ENCODE data around the gene PHETA1.

Gene PHETA1

DNA sequence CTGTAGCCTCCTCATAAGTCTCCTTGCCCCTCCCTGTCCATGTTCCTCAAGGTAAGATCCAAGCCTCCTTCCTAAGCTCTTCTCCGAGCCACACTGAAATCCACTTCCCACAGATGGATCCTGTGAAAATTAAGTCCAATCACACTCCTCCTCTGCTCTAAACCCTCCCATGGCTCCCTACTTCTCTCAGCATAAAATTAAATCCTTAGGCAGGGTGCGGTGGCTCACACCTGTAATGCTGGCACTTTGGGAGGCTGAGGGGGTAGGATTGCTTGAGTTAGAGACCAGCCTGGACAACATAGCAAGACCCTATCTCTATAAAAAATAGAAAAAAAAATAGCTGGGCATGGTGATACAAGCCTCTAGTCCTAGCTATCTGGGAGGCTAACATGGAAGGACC, 2.3 kb downstream of the PHETA1 start:
- peaks cover 18% of the 10 kb centered on the region for H3K4me1 Mint-ChIP-seq (ENCODE audit: low read depth)
- H3K27ac Mint-ChIP-seq, result no peak overlapping the region
- H3K4me3 Mint-ChIP-seq, result no peak overlapping the region
- H3K36me3 Mint-ChIP-seq, result no peaks in the 10 kb centered on the region
- H3K9me3 Mint-ChIP-seq (ENCODE audit: low read depth), result no peaks in the 10 kb centered on the region
- no peaks in the 10 kb centered on the region for H3K27me3 Mint-ChIP-seq

GRCh38 chr12:111366075-111366474, 2.8 kb downstream of the PHETA1 start:
- Mint-ChIP-seq H3K27ac (no peak overlapping the region), H3K4me1 (ENCODE audit: low read depth) (peaks cover 21% of the 10 kb centered on the region), H3K4me3 (no peak overlapping the region), H3K27me3 (no peaks in the 10 kb centered on the region), H3K36me3 (no peaks in the 10 kb centered on the region), H3K9me3 (ENCODE audit: low read depth) (no peaks in the 10 kb centered on the region)

DNA sequence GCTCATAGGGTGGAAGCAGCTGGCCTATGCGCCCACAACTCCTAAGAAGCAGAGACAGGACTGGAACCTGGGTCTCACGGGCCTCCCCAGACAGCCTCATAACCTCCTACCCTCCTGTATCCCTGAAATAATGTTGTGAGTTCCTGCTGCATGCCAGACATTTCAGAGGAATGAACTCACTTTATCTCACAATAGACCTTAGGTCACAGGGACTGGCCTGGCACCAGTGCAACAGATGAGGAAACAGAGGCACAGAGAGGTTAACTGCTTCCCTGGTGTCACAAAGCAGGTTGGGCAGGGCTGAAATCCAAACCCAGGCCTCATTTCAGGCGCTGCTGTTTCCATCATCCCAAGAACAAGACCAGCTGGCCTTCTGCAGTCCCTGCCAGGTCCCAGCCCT, 5.3 kb downstream of the PHETA1 start:
- Mint-ChIP-seq H3K4me1 (ENCODE audit: low read depth) (peaks cover 27% of the 10 kb centered on the region), H3K27ac (no peak overlapping the region), H3K36me3 (no peaks in the 10 kb centered on the region), H3K27me3 (peaks cover 2% of the 10 kb centered on the region), H3K9me3 (ENCODE audit: low read depth) (no peaks in the 10 kb centered on the region), H3K4me3 (no peak overlapping the region)

GRCh38 chr12:111362687-111363475, 6.0 kb downstream of the PHETA1 start:
- H3K36me3 Mint-ChIP-seq, result no peaks in the 10 kb centered on the region
- H3K9me3 Mint-ChIP-seq (ENCODE audit: low read depth), result no peaks in the 10 kb centered on the region
- H3K4me1 Mint-ChIP-seq (ENCODE audit: low read depth), result peaks cover 23% of the 10 kb centered on the region
- peaks cover 2% of the 10 kb centered on the region for H3K27me3 Mint-ChIP-seq
- H3K4me3 Mint-ChIP-seq, result no peak overlapping the region
- no peak overlapping the region for H3K27ac Mint-ChIP-seq

- H3K9me3 Mint-ChIP-seq (ENCODE audit: low read depth), result no peaks in the 10 kb centered on the region
- no peak overlapping the region for H3K27ac Mint-ChIP-seq
- no peak overlapping the region for H3K4me3 Mint-ChIP-seq
- H3K27me3 Mint-ChIP-seq, result peaks cover 2% of the 10 kb centered on the region
- no peaks in the 10 kb centered on the region for H3K36me3 Mint-ChIP-seq
- peaks cover 18% of the 10 kb centered on the region for H3K4me1 Mint-ChIP-seq (ENCODE audit: low read depth)
Observed at GRCh38 chr12:111361717-111362576, 6.9 kb downstream of the PHETA1 start.

GRCh38 chr12:111361073-111361716, 7.7 kb downstream of the PHETA1 start:
- Mint-ChIP-seq H3K4me3 (no peak overlapping the region), H3K4me1 (ENCODE audit: low read depth) (peaks cover 16% of the 10 kb centered on the region), H3K27ac (no peak overlapping the region), H3K27me3 (peaks cover 2% of the 10 kb centered on the region), H3K9me3 (ENCODE audit: low read depth) (no peaks in the 10 kb centered on the region), H3K36me3 (no peaks in the 10 kb centered on the region)

- Mint-ChIP-seq H3K9me3 (ENCODE audit: low read depth) (no peaks in the 10 kb centered on the region), H3K4me3 (no peak overlapping the region), H3K4me1 (ENCODE audit: low read depth) (peaks cover 15% of the 10 kb centered on the region), H3K36me3 (no peaks in the 10 kb centered on the region), H3K27me3 (peaks cover 2% of the 10 kb centered on the region), H3K27ac (no peak overlapping the region)
Observed at GRCh38 chr12:111360325-111360930, 8.5 kb downstream of the PHETA1 start.

DNA sequence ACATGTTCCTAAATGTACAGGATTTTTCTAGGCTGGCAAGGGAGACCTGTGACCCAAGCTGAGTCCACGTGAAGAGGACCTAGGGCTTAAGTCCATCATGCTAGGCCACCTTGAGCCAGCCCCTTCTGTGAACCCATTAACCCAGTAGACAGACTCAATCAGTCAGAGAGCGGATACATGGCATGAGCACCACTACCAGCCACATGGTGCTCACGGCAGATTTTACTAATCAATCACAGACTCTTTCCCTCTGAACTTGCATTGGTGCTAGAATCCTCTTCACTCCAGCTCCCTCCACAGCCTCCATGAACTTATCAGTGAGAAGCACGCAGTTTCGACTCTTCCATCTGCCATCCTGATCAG, 9.0 kb downstream of the PHETA1 start:
- Mint-ChIP-seq H3K36me3 (no peaks in the 10 kb centered on the region), H3K9me3 (ENCODE audit: low read depth) (no peaks in the 10 kb centered on the region), H3K27ac (peak overlapping the region; percentile 23), H3K4me3 (no peak overlapping the region), H3K27me3 (peaks cover 2% of the 10 kb centered on the region), H3K4me1 (ENCODE audit: low read depth) (peaks cover 15% of the 10 kb centered on the region)

GRCh38 chr12:111359231-111359913, 9.5 kb downstream of the PHETA1 start:
- Mint-ChIP-seq H3K4me3 (no peak overlapping the region), H3K36me3 (no peaks in the 10 kb centered on the region), H3K9me3 (ENCODE audit: low read depth) (no peaks in the 10 kb centered on the region), H3K27me3 (peaks cover 2% of the 10 kb centered on the region), H3K27ac (peak overlapping the region; percentile 23), H3K4me1 (ENCODE audit: low read depth) (peaks cover 15% of the 10 kb centered on the region)

GRCh38 chr12:111355201-111355925, 13.5 kb downstream of the PHETA1 start:
- Mint-ChIP-seq H3K4me1 (ENCODE audit: low read depth) (peaks cover 10% of the 10 kb centered on the region), H3K27ac (no peak overlapping the region), H3K9me3 (ENCODE audit: low read depth) (no peaks in the 10 kb centered on the region), H3K36me3 (no peaks in the 10 kb centered on the region), H3K27me3 (peaks cover 2% of the 10 kb centered on the region), H3K4me3 (no peak overlapping the region)

DNA sequence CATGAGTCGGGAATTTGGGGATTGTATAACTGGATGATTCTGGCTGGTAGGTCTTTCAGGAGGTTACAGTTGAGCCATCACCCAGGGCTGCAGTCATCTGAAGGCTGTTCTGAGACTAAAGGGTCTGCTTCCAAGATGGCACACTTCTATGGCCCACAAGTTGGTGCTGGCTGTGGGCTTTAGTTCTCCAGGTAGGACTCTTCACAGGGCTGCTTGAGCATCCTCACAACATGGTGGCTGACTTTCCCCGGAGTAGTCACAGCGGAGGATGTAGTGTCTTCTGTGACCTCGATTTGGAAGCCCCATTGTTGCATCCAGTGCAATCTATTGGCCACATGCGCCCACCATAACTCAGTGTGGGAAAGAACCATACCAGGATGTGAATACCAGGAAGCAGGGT, 14.4 kb downstream of the PHETA1 start:
- Mint-ChIP-seq H3K27ac (no peak overlapping the region), H3K9me3 (ENCODE audit: low read depth) (no peaks in the 10 kb centered on the region), H3K36me3 (no peaks in the 10 kb centered on the region), H3K27me3 (no peaks in the 10 kb centered on the region), H3K4me1 (ENCODE audit: low read depth) (peaks cover 1% of the 10 kb centered on the region), H3K4me3 (no peak overlapping the region)

- Mint-ChIP-seq H3K36me3 (no peaks in the 10 kb centered on the region), H3K4me3 (no peak overlapping the region), H3K27me3 (no peaks in the 10 kb centered on the region), H3K9me3 (ENCODE audit: low read depth) (no peaks in the 10 kb centered on the region), H3K27ac (no peak overlapping the region), H3K4me1 (ENCODE audit: low read depth) (no peaks in the 10 kb centered on the region)
Observed at GRCh38 chr12:111353603-111354295, 15.1 kb downstream of the PHETA1 start.

- Mint-ChIP-seq H3K9me3 (ENCODE audit: low read depth) (no peaks in the 10 kb centered on the region), H3K4me3 (no peak overlapping the region), H3K27ac (no peak overlapping the region), H3K27me3 (no peaks in the 10 kb centered on the region), H3K4me1 (ENCODE audit: low read depth) (no peaks in the 10 kb centered on the region), H3K36me3 (no peaks in the 10 kb centered on the region)
Observed at GRCh38 chr12:111353026-111353425, 15.9 kb downstream of the PHETA1 start.
